ENCODE results near the gene LMO7. TPM values are rescaled to one million over a fixed set of nuclear protein-coding genes. Genes with fewer than 3 reads are reported as not detected.

Gene LMO7
- total and polyA plus RNA-seq, 2 of the 4 experiments (the other 2 are of a cell fraction), result 266 to 367 TPM

DNA sequence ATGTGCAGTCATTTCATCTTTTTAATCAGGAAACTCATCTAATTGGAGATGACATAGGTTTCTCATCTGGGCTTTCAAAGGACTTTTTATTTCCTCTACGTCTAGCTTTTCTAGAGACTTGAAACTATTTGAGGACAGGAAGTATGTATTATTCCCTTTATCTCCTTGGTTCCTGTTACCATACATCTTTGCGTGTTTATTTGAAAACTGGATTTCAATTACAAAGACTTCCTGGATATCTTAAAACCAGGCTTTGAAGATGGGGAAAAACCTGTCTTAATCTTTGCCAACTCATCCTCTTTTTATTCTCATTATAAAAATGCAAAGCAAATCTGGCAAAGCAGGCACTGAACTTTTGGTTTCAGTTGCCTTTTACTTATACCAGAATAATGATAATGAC lies 130.5 kb downstream of the LMO7 start:
- no peak overlapping the region for H4K91ac ChIP-seq (ENCODE audit: insufficient read depth, low read depth, low read length)
- DNase-seq (no peak), ATAC-seq (ENCODE audit: low read depth) (no peak)
- dilution Hi-C loops (cut with HindIII; ENCODE audit: low sequenced_read_pairs, unreplicated experiment) (no loop called here), intact Hi-C loops (cut with micrococcal nuclease) (no loop called here), in situ Hi-C loops (cut with MboI; ENCODE audit: low sequenced_read_pairs) (no loop called here)
- POLR2A ChIA-PET (ENCODE audit: unreplicated experiment), result no interaction called here
- H3K4me3 ChIP-seq (ENCODE audit: insufficient read depth, low read depth, low read length), result no peak overlapping the region
- peaks cover 65% of the 10 kb centered on the region; the same call in 1 of the 2 replicates for H4K20me1 ChIP-seq (ENCODE audit: insufficient read depth, low read length)
- WGBS, 2 experiments (ENCODE audit: extremely low coverage in 2 of 2, insufficient read length in 1 of 2), result no CpG with 5 or more reads among the region's 2 CpGs
- peaks cover 3% of the 10 kb centered on the region; the same call in 1 of the 2 replicates for H3K36me3 ChIP-seq (ENCODE audit: control insufficient read depth, insufficient read depth, low read length)
- TF ChIP-seq NFE2L2 (IDR thresholded peaks at IDR 0.05; ENCODE audit: low read depth, low read length), result 0 out of 2 replicates have a peak, but pooled peaks have one; percentile 11
- TF ChIP-seq, protein P1, sequence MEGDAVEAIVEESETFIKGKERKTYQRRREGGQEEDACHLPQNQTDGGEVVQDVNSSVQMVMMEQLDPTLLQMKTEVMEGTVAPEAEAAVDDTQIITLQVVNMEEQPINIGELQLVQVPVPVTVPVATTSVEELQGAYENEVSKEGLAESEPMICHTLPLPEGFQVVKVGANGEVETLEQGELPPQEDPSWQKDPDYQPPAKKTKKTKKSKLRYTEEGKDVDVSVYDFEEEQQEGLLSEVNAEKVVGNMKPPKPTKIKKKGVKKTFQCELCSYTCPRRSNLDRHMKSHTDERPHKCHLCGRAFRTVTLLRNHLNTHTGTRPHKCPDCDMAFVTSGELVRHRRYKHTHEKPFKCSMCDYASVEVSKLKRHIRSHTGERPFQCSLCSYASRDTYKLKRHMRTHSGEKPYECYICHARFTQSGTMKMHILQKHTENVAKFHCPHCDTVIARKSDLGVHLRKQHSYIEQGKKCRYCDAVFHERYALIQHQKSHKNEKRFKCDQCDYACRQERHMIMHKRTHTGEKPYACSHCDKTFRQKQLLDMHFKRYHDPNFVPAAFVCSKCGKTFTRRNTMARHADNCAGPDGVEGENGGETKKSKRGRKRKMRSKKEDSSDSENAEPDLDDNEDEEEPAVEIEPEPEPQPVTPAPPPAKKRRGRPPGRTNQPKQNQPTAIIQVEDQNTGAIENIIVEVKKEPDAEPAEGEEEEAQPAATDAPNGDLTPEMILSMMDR (conservative IDR thresholded peaks at IDR 0.05; ENCODE audit: low read depth, low read length), result no peak
- no peak overlapping the region for H3K18ac ChIP-seq (ENCODE audit: low read depth, low read length)
- CTCF ChIA-PET, result interaction anchor here (0.6 to 0.7 kb wide), 2 partner anchors 58 to 105 kb away, joined by 4 to 5 read pairs; no protein-coding TSS in a partner anchor
- no peaks in the 10 kb centered on the region for H3K9me3 ChIP-seq (ENCODE audit: control insufficient read depth, insufficient read depth, low read length)
- H2BK15ac ChIP-seq (ENCODE audit: low read depth, low read length), result no peak overlapping the region
- H2AK5ac ChIP-seq (ENCODE audit: low read depth, low read length), result no peak overlapping the region
- BruUV-seq (replicated peaks), result no TSS peak
- H3K4me1 ChIP-seq (ENCODE audit: control insufficient read depth, insufficient read depth, low read length), result peaks cover 20% of the 10 kb centered on the region
- no peak overlapping the region for H3K56ac ChIP-seq (ENCODE audit: extremely low read depth, insufficient read depth, low read length)
- H3K27me3 ChIP-seq (ENCODE audit: control insufficient read depth, insufficient read depth, low read length), result no peaks in the 10 kb centered on the region
- H3K23ac ChIP-seq (ENCODE audit: low read depth, low read length), result no peak overlapping the region
- no peak overlapping the region for H3K9ac ChIP-seq (ENCODE audit: low read depth, low read length)
- H3K14ac ChIP-seq (replicated peaks; ENCODE audit: low read depth, low read length), result no peak overlapping the region
- H4K8ac ChIP-seq (ENCODE audit: low read depth in 2 of 2, low read length in 2 of 2), result peak overlapping the region in 1 of 2 experiments; percentile 35; a peak in 1 of 4 replicates
- H2BK120ac ChIP-seq (ENCODE audit: low read depth, low read length), result no peak overlapping the region
- no peak overlapping the region for H3K4ac ChIP-seq (ENCODE audit: low read depth, low read length)
- no peak overlapping the region for H3K4me2 ChIP-seq (ENCODE audit: low read depth, low read length)
- peaks cover 16% of the 10 kb centered on the region for H3K9me1 ChIP-seq (ENCODE audit: insufficient read depth, low read length)
- H2AK9ac ChIP-seq (replicated peaks; ENCODE audit: low read depth, low read length, poor library complexity), result no peak overlapping the region
- no peak overlapping the region for H4K5ac ChIP-seq (ENCODE audit: low read depth, low read length)
- H2AFZ ChIP-seq (replicated peaks; ENCODE audit: low read length, poor library complexity), result no peak overlapping the region
- H2BK20ac ChIP-seq (ENCODE audit: low read depth, low read length), result no peak overlapping the region
- H3K27ac ChIP-seq (ENCODE audit: insufficient read depth, low read length), result no peak overlapping the region; the same call in 1 of the 2 replicates
- H3K79me1 ChIP-seq (ENCODE audit: low read depth in 1 of 2, low read length in 2 of 2), result peaks cover 19 to 53% of the 10 kb centered on the region in 2 experiments
- H2BK5ac ChIP-seq (ENCODE audit: low read depth, low read length, poor library complexity, severe bottlenecking), result peak overlapping the region; percentile 11
